Measurements from ENCODE around the gene CDK5RAP3.
"Not testable (repeated sequence)": the region's sequence is repeated elsewhere in the genome, so short reads cannot be mapped to it uniquely, and the experiment has no call there.

The CDK5RAP3 gene

DNA sequence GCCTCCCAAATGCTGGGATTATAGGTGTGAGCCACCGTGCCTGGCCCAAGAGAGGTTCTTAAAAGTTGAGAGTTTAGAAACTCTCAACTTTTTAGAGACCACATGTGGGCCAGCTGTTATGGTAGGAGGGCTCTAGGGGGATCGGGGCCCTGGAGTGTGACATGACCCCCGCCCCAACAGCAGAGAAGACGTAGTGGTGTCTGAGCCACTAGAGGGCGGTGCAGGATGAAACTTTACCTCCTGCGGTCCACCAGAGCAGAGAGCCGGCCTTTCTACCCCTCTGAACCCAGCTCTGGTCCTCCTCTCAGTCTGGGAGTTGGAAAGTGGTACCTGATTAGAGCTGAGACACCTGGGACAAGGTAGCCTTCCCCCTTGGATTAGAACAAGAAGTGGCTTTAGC lies 7.4 kb downstream of the CDK5RAP3 start:
- Histone ChIP-seq H3K79me2 (ENCODE audit: control insufficient read depth, insufficient read depth, low read length, unreplicated experiment) (no peaks in the 10 kb centered on the region), H3K36me3 (ENCODE audit: insufficient read depth, low read length) (0 out of 2 replicates have a peak, but pooled peaks cover 8% of the 10 kb centered on the region), H3K27me3 (ENCODE audit: insufficient read depth, low read length) (no peaks in the 10 kb centered on the region), H3K4me1 (ENCODE audit: control insufficient read depth, insufficient read depth, low read length, unreplicated experiment) (no peaks in the 10 kb centered on the region), H3K4me3 (ENCODE audit: low read depth, low read length) (no peak overlapping the region), H2AFZ (ENCODE audit: low read length, unreplicated experiment) (no peak overlapping the region), H3K27ac (ENCODE audit: low read depth, low read length) (no peak overlapping the region)

- H3K4me1 ChIP-seq (ENCODE audit: control insufficient read depth, insufficient read depth, low read length, unreplicated experiment): no peaks in the 10 kb centered on the region
- H3K27me3 ChIP-seq (ENCODE audit: insufficient read depth, low read length): no peaks in the 10 kb centered on the region
- no peak overlapping the region for H3K27ac ChIP-seq (ENCODE audit: low read depth, low read length)
- no peaks in the 10 kb centered on the region for H3K79me2 ChIP-seq (ENCODE audit: control insufficient read depth, insufficient read depth, low read length, unreplicated experiment)
- no peak overlapping the region for H3K4me3 ChIP-seq (ENCODE audit: low read depth, low read length)
- no peak overlapping the region for H2AFZ ChIP-seq (ENCODE audit: low read length, unreplicated experiment)
- H3K36me3 ChIP-seq (ENCODE audit: insufficient read depth, low read length): 0 out of 2 replicates have a peak, but pooled peaks cover 8% of the 10 kb centered on the region
Observed at GRCh38 chr17:47980541-47980940, 9.6 kb downstream of the CDK5RAP3 start.

- no peaks in the 10 kb centered on the region for H3K27me3 ChIP-seq (ENCODE audit: insufficient read depth, low read length)
- no peaks in the 10 kb centered on the region for H3K79me2 ChIP-seq (ENCODE audit: control insufficient read depth, insufficient read depth, low read length, unreplicated experiment)
- no peaks in the 10 kb centered on the region for H3K4me1 ChIP-seq (ENCODE audit: control insufficient read depth, insufficient read depth, low read length, unreplicated experiment)
- H3K36me3 ChIP-seq (ENCODE audit: insufficient read depth, low read length): 0 out of 2 replicates have a peak, but pooled peaks cover 8% of the 10 kb centered on the region
- no peak overlapping the region for H2AFZ ChIP-seq (ENCODE audit: low read length, unreplicated experiment)
- H3K27ac ChIP-seq (ENCODE audit: low read depth, low read length): no peak overlapping the region
- H3K4me3 ChIP-seq (ENCODE audit: low read depth, low read length): no peak overlapping the region
Observed at GRCh38 chr17:47981462-47981861, 10.5 kb downstream of the CDK5RAP3 start.

GRCh38 chr17:47982091-47982617 lies 11.2 kb downstream of the CDK5RAP3 start:
- 0 out of 2 replicates have a peak, but pooled peaks cover 8% of the 10 kb centered on the region for H3K36me3 ChIP-seq (ENCODE audit: insufficient read depth, low read length)
- H3K4me1 ChIP-seq (ENCODE audit: control insufficient read depth, insufficient read depth, low read length, unreplicated experiment): no peaks in the 10 kb centered on the region
- no peak overlapping the region for H3K27ac ChIP-seq (ENCODE audit: low read depth, low read length)
- no peak overlapping the region for H2AFZ ChIP-seq (ENCODE audit: low read length, unreplicated experiment)
- no peaks in the 10 kb centered on the region for H3K79me2 ChIP-seq (ENCODE audit: control insufficient read depth, insufficient read depth, low read length, unreplicated experiment)
- no peak overlapping the region for H3K4me3 ChIP-seq (ENCODE audit: low read depth, low read length)
- H3K27me3 ChIP-seq (ENCODE audit: insufficient read depth, low read length): no peaks in the 10 kb centered on the region

GRCh38 chr17:47982645-47983390 lies 11.9 kb downstream of the CDK5RAP3 start:
- Histone ChIP-seq H3K79me2 (ENCODE audit: control insufficient read depth, insufficient read depth, low read length, unreplicated experiment) (no peaks in the 10 kb centered on the region), H3K4me1 (ENCODE audit: control insufficient read depth, insufficient read depth, low read length, unreplicated experiment) (no peaks in the 10 kb centered on the region), H3K4me3 (ENCODE audit: low read depth, low read length) (no peak overlapping the region), H3K36me3 (ENCODE audit: insufficient read depth, low read length) (0 out of 2 replicates have a peak, but pooled peaks cover 8% of the 10 kb centered on the region), H2AFZ (ENCODE audit: low read length, unreplicated experiment) (no peak overlapping the region), H3K27me3 (ENCODE audit: insufficient read depth, low read length) (no peaks in the 10 kb centered on the region), H3K27ac (ENCODE audit: low read depth, low read length) (no peak overlapping the region)

- Histone ChIP-seq H3K27ac (ENCODE audit: low read depth, low read length) (no peak overlapping the region), H3K27me3 (ENCODE audit: insufficient read depth, low read length) (no peaks in the 10 kb centered on the region), H3K4me3 (ENCODE audit: low read depth, low read length) (no peak overlapping the region), H2AFZ (ENCODE audit: low read length, unreplicated experiment) (no peak overlapping the region), H3K36me3 (ENCODE audit: insufficient read depth, low read length) (0 out of 2 replicates have a peak, but pooled peaks cover 6% of the 10 kb centered on the region), H3K79me2 (ENCODE audit: control insufficient read depth, insufficient read depth, low read length, unreplicated experiment) (no peaks in the 10 kb centered on the region), H3K4me1 (ENCODE audit: control insufficient read depth, insufficient read depth, low read length, unreplicated experiment) (no peaks in the 10 kb centered on the region)
Observed at GRCh38 chr17:47983492-47984223, 12.7 kb downstream of the CDK5RAP3 start.

- Histone ChIP-seq H3K4me1 (ENCODE audit: control insufficient read depth, insufficient read depth, low read length, unreplicated experiment) (no peaks in the 10 kb centered on the region), H3K4me3 (ENCODE audit: low read depth, low read length) (no peak overlapping the region), H3K27me3 (ENCODE audit: insufficient read depth, low read length) (no peaks in the 10 kb centered on the region), H3K36me3 (ENCODE audit: insufficient read depth, low read length) (no peaks in the 10 kb centered on the region), H3K79me2 (ENCODE audit: control insufficient read depth, insufficient read depth, low read length, unreplicated experiment) (no peaks in the 10 kb centered on the region), H3K27ac (ENCODE audit: low read depth, low read length) (no peak overlapping the region), H2AFZ (ENCODE audit: low read length, unreplicated experiment) (no peak overlapping the region)
Observed at GRCh38 chr17:47986520-47986919, 15.6 kb downstream of the CDK5RAP3 start.

GRCh38 chr17:47987240-47987835 lies 16.4 kb downstream of the CDK5RAP3 start:
- Histone ChIP-seq H3K4me1 (ENCODE audit: control insufficient read depth, insufficient read depth, low read length, unreplicated experiment) (no peaks in the 10 kb centered on the region), H3K27me3 (ENCODE audit: insufficient read depth, low read length) (no peaks in the 10 kb centered on the region), H2AFZ (ENCODE audit: low read length, unreplicated experiment) (no peak overlapping the region), H3K79me2 (ENCODE audit: control insufficient read depth, insufficient read depth, low read length, unreplicated experiment) (no peaks in the 10 kb centered on the region), H3K4me3 (ENCODE audit: low read depth, low read length) (no peak overlapping the region), H3K27ac (ENCODE audit: low read depth, low read length) (no peak overlapping the region), H3K36me3 (ENCODE audit: insufficient read depth, low read length) (no peaks in the 10 kb centered on the region)

GRCh38 chr17:47988445-47988844 lies 17.5 kb downstream of the CDK5RAP3 start:
- H3K27me3 ChIP-seq (ENCODE audit: insufficient read depth, low read length); H3K27ac ChIP-seq (ENCODE audit: low read depth, low read length); H3K36me3 ChIP-seq (ENCODE audit: insufficient read depth, low read length); H3K4me3 ChIP-seq (ENCODE audit: low read depth, low read length); H2AFZ ChIP-seq (ENCODE audit: low read length, unreplicated experiment); H3K79me2 ChIP-seq (ENCODE audit: control insufficient read depth, insufficient read depth, low read length, unreplicated experiment); H3K4me1 ChIP-seq (ENCODE audit: control insufficient read depth, insufficient read depth, low read length, unreplicated experiment): not testable (repeated sequence)

- Histone ChIP-seq H3K4me3 (ENCODE audit: low read depth, low read length) (no peak overlapping the region), H3K36me3 (ENCODE audit: insufficient read depth, low read length) (no peaks in the 10 kb centered on the region), H3K4me1 (ENCODE audit: control insufficient read depth, insufficient read depth, low read length, unreplicated experiment) (no peaks in the 10 kb centered on the region), H3K79me2 (ENCODE audit: control insufficient read depth, insufficient read depth, low read length, unreplicated experiment) (no peaks in the 10 kb centered on the region), H3K27me3 (ENCODE audit: insufficient read depth, low read length) (no peaks in the 10 kb centered on the region), H2AFZ (ENCODE audit: low read length, unreplicated experiment) (no peak overlapping the region), H3K27ac (ENCODE audit: low read depth, low read length) (no peak overlapping the region)
Observed at GRCh38 chr17:47989159-47989558, 18.2 kb downstream of the CDK5RAP3 start.

Measured in ACC112 (cell line).